HS-5 (cell line): ENCODE data around the gene CRIM1.

Source experiments
- DNase-seq: peaks from one replicate; pipeline ENCODE4 v3.0.0-alpha.2; 2012; ENCODE audit warnings: low read depth

Gene CRIM1

GRCh38 chr2:36373149-36373926, 17.8 kb downstream of the CRIM1 start:
- no peak for DNase-seq

- DNase-seq = no peak
Measured at GRCh38 chr2:36374585-36374984, 19.0 kb downstream of the CRIM1 start.

- DNase-seq = no peak
Measured at GRCh38 chr2:36376319-36376765, 20.8 kb downstream of the CRIM1 start.

- no peak for DNase-seq
Measured at GRCh38 chr2:36376992-36377738, 21.6 kb downstream of the CRIM1 start.

- no peak for DNase-seq
Measured at GRCh38 chr2:36379710-36380448, 24.3 kb downstream of the CRIM1 start.

GRCh38 chr2:36380624-36381481, 25.3 kb downstream of the CRIM1 start:
- no peak for DNase-seq

- no peak for DNase-seq
Measured at GRCh38 chr2:36381993-36382392, 26.4 kb downstream of the CRIM1 start.

GRCh38 chr2:36382472-36382871, 26.9 kb downstream of the CRIM1 start:
- no peak for DNase-seq

- DNase-seq = no peak
Measured at GRCh38 chr2:36383726-36384125, 28.1 kb downstream of the CRIM1 start.

- no peak for DNase-seq
Measured at GRCh38 chr2:36384454-36384853, 28.9 kb downstream of the CRIM1 start.

- no peak for DNase-seq
Measured at GRCh38 chr2:36385603-36386002, 30.0 kb downstream of the CRIM1 start.

GRCh38 chr2:36387258-36387916, 31.8 kb downstream of the CRIM1 start:
- no peak for DNase-seq

- no peak for DNase-seq
Measured at GRCh38 chr2:36388472-36388871, 32.9 kb downstream of the CRIM1 start.

GRCh38 chr2:36389091-36389564, 33.5 kb downstream of the CRIM1 start:
- DNase-seq = no peak

GRCh38 chr2:36389577-36389976, 34.0 kb downstream of the CRIM1 start:
- DNase-seq = no peak

- no peak for DNase-seq
Measured at GRCh38 chr2:36392571-36393255, 37.1 kb downstream of the CRIM1 start.

GRCh38 chr2:36393738-36394256, 38.2 kb downstream of the CRIM1 start:
- DNase-seq = no peak

GRCh38 chr2:36394804-36395203, 39.2 kb downstream of the CRIM1 start:
- no peak for DNase-seq

- no peak for DNase-seq
Measured at GRCh38 chr2:36395866-36396265, 40.3 kb downstream of the CRIM1 start.

- DNase-seq = no peak
Measured at GRCh38 chr2:36396878-36397539, 41.4 kb downstream of the CRIM1 start.
